Measurements from ENCODE around the gene CASZ1. TPM values are rescaled to one million over a fixed set of nuclear protein-coding genes. Genes with fewer than 3 reads are reported as not detected.

The CASZ1 gene
- total RNA-seq, 1 donor from 2014 or later: 26.1 TPM

DNA sequence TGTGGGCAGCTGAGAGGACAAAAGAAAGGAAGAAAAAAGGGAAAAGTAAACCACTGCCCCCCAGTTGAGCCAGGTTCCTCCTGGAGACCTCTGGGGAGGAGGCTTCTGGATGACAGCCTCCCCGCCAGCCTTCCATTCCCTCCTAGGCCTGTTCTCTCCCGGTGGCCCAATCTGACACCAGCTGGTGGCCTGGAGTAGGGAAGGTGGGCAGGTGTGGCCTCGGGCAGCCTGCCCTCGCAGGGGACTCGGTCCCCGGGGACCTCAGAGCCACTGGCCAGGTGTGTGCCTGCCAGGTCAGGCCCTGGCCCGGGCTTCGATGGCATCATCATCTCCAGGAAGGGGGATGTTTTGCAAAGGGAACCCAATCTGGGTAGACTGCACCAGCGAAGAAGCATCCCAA, 159.0 kb downstream of the CASZ1 start:
- H3K4me1 ChIP-seq (ENCODE audit: control insufficient read depth in 3 of 3, insufficient read depth in 3 of 3, low read length in 3 of 3): peaks cover 21 to 36% (median 34%) of the 10 kb centered on the region in 3 donors
- H3K9ac ChIP-seq (ENCODE audit: low read depth in 1 of 3, low read length in 3 of 3): peak overlapping the region in 1 of 3 donors; percentile 16
- peaks cover 0 to 8% (median 0%) of the 10 kb centered on the region in 3 donors for H3K27me3 ChIP-seq (ENCODE audit: control insufficient read depth in 3 of 3, insufficient read depth in 3 of 3, low read length in 3 of 3)
- peaks cover 8 to 16% (median 12%) of the 10 kb centered on the region in 3 donors for H3K36me3 ChIP-seq (ENCODE audit: control insufficient read depth in 3 of 3, insufficient read depth in 3 of 3, low read length in 3 of 3)
- no peak overlapping the region for H3K4me3 ChIP-seq (ENCODE audit: low read length in 3 of 3)
- H3K9me3 ChIP-seq (ENCODE audit: control insufficient read depth in 3 of 3, low read length in 3 of 3): no peaks in the 10 kb centered on the region
- no peak overlapping the region for H3K27ac ChIP-seq (ENCODE audit: low read depth, low read length)

DNA sequence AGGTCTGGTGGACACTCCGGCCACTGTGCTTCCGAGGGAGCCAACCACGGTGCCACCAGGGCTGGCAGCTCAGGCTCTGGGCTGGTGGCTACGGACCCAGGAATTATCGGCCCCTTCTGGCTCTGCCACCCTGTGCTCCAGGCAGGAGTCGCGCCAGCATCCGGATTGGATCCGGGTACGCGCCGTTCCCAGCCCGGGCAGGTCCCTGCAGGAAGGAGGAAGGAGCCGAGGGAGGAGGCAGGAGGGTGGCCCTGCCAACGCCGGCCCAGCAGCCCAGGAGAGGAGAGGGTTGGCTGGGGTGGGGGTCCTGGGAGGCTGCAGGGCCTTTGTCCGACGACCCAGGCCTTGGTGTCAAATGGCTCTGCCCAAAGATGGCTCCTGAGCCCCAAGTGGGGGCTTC, 160.5 kb downstream of the CASZ1 start:
- Histone ChIP-seq H3K4me1 (ENCODE audit: control insufficient read depth in 3 of 3, insufficient read depth in 3 of 3, low read length in 3 of 3) (peaks cover 21 to 33% (median 31%) of the 10 kb centered on the region in 3 donors), H3K9me3 (ENCODE audit: control insufficient read depth in 3 of 3, low read length in 3 of 3) (no peaks in the 10 kb centered on the region), H3K27me3 (ENCODE audit: control insufficient read depth in 3 of 3, insufficient read depth in 3 of 3, low read length in 3 of 3) (peaks cover 0 to 8% (median 0%) of the 10 kb centered on the region in 3 donors), H3K9ac (ENCODE audit: low read depth in 1 of 3, low read length in 3 of 3) (peak overlapping the region in 2 of 3 donors; percentile 32 to 45), H3K27ac (ENCODE audit: low read depth, low read length) (peak overlapping the region; percentile 36), H3K4me3 (ENCODE audit: low read length in 3 of 3) (no peak overlapping the region), H3K36me3 (ENCODE audit: control insufficient read depth in 3 of 3, insufficient read depth in 3 of 3, low read length in 3 of 3) (peaks cover 6 to 8% (median 6%) of the 10 kb centered on the region in 3 donors)

DNA sequence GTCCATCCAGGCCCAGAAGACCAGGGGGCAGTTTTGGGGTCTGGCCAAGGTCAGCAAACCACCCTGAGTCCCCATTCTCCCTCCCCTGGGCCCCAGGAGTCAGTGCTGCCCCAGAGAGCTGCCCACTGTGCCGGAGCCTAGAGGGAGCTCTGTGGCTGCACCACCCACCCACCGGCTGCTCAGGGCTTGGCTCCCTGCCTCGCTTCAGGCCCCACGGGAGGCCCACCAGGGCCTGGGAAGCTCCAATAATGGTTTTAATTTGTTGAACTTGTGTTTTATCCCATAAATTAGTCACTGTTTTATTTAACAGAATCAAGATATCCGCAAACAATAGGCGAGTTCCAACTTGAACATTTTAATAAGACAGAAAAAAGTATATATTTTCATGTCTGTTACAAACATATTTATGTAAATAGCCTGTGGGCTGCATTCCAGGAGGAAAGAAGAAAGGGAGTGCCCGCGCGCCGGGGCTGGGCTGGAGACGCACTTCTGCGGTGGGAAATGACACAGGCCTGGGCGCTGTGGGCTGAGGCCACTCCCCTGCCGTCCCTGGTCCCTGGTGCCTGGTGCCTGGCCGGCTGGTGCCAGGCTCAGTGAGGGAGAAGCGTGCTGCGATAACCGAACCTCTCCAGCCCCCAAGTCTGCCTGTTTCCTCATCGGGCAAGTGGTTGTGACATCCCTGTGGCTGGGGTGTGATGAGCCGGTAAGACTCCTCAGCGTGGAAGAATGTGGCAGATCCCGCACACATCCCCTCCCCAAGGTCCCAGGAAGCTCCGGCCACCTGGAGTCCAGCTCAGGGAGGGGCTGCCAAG, 161.2 kb downstream of the CASZ1 start:
- H3K4me1 ChIP-seq (ENCODE audit: control insufficient read depth in 3 of 3, insufficient read depth in 3 of 3, low read length in 3 of 3): peaks cover 15 to 26% (median 24%) of the 10 kb centered on the region in 3 donors
- peaks cover 0 to 8% (median 0%) of the 10 kb centered on the region in 3 donors for H3K27me3 ChIP-seq (ENCODE audit: control insufficient read depth in 3 of 3, insufficient read depth in 3 of 3, low read length in 3 of 3)
- H3K9me3 ChIP-seq (ENCODE audit: control insufficient read depth in 3 of 3, low read length in 3 of 3): no peaks in the 10 kb centered on the region
- peak overlapping the region; percentile 36 for H3K27ac ChIP-seq (ENCODE audit: low read depth, low read length)
- peak overlapping the region in 1 of 3 donors; percentile 45 for H3K9ac ChIP-seq (ENCODE audit: low read depth in 1 of 3, low read length in 3 of 3)
- H3K36me3 ChIP-seq (ENCODE audit: control insufficient read depth in 3 of 3, insufficient read depth in 3 of 3, low read length in 3 of 3): peaks cover 6 to 8% (median 6%) of the 10 kb centered on the region in 3 donors
- no peak overlapping the region for H3K4me3 ChIP-seq (ENCODE audit: low read length in 3 of 3)

DNA sequence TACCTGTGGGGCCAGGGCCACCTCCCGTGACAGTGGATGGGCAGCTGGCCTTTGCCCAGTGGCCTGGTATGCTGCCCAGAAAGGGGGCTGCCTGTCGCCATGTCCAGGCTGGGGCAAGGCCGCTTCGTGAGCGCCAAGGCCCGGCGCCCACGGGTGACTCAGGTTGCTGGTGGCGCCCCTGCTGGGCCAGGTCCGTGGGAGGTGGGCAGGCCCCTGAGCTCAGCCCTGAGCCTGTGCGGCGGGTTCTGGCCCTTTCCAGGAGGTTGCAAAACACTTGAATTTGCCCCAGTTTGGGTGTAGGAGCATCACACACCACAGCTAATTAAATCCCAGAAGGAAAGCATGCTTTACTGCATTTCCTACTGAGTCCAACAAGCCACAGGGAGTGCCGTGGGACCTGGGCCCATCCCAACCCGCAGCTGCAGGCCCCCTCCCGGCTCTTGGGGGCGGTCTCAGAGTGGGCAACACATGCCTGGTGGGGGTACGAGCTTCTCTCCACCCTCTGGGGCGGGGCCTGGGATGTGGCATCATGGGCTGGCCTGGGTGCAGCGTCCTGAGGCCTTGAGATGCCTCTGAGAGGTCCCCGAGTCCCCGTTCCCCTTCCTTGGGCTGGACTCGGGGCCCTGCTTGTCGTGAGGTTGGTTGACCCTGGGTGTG, 161.9 kb downstream of the CASZ1 start:
- no peak overlapping the region for H3K9ac ChIP-seq (ENCODE audit: low read depth in 1 of 3, low read length in 3 of 3)
- no peak overlapping the region for H3K4me3 ChIP-seq (ENCODE audit: low read length in 3 of 3)
- H3K9me3 ChIP-seq (ENCODE audit: control insufficient read depth in 3 of 3, low read length in 3 of 3): no peaks in the 10 kb centered on the region
- peaks cover 13 to 22% (median 20%) of the 10 kb centered on the region in 3 donors for H3K4me1 ChIP-seq (ENCODE audit: control insufficient read depth in 3 of 3, insufficient read depth in 3 of 3, low read length in 3 of 3)
- peaks cover 0 to 3% (median 0%) of the 10 kb centered on the region in 3 donors for H3K27me3 ChIP-seq (ENCODE audit: control insufficient read depth in 3 of 3, insufficient read depth in 3 of 3, low read length in 3 of 3)
- H3K36me3 ChIP-seq (ENCODE audit: control insufficient read depth in 3 of 3, insufficient read depth in 3 of 3, low read length in 3 of 3): peaks cover 2 to 7% (median 7%) of the 10 kb centered on the region in 3 donors
- H3K27ac ChIP-seq (ENCODE audit: low read depth, low read length): no peak overlapping the region

DNA sequence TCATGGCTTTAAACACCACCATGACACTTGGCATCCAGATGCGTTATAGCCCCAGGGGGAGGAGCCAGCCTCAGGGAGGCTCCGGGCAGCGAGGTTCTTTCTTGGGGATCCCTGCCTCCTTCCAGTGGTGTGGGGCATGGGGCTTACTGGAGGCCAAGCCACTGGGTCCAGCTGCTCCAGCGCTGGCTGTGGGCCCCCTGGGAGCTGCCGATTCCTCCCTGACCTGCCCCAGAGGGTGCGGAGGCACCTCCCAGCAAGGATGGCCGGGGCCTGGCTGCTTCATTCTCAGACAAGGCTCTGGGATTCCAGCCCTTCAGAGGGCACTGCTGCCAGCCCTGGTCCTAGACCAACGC, 162.4 kb downstream of the CASZ1 start:
- Histone ChIP-seq H3K36me3 (ENCODE audit: control insufficient read depth in 3 of 3, insufficient read depth in 3 of 3, low read length in 3 of 3) (peaks cover 0 to 7% (median 4%) of the 10 kb centered on the region in 3 donors), H3K4me1 (ENCODE audit: control insufficient read depth in 3 of 3, insufficient read depth in 3 of 3, low read length in 3 of 3) (peaks cover 13 to 22% (median 20%) of the 10 kb centered on the region in 3 donors), H3K9me3 (ENCODE audit: control insufficient read depth in 3 of 3, low read length in 3 of 3) (no peaks in the 10 kb centered on the region), H3K27ac (ENCODE audit: low read depth, low read length) (no peak overlapping the region), H3K9ac (ENCODE audit: low read depth in 1 of 3, low read length in 3 of 3) (no peak overlapping the region), H3K4me3 (ENCODE audit: low read length in 3 of 3) (no peak overlapping the region), H3K27me3 (ENCODE audit: control insufficient read depth in 3 of 3, insufficient read depth in 3 of 3, low read length in 3 of 3) (no peaks in the 10 kb centered on the region)

DNA sequence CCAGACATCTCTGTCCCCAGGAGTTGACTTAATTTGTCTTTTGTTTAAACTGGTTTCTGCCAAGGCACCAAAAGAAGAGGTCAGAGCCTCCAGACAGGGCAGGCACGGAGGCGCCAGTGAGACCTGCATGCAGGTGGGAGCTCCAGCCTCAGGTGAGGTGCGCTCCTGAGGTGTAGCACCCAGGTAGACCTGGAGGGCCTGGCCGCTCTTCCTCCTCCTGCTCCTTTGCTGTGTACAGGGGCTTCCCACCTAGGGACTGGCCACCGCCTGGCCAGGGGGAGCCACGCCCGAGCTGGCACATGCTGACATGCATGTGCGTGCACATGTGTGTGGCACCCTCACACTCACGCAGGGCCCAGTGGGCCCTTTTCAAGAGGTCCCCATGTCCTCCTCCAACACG, 163.0 kb downstream of the CASZ1 start:
- Histone ChIP-seq H3K9ac (ENCODE audit: low read depth in 1 of 3, low read length in 3 of 3) (no peak overlapping the region), H3K36me3 (ENCODE audit: control insufficient read depth in 3 of 3, insufficient read depth in 3 of 3, low read length in 3 of 3) (peaks cover 0 to 7% (median 4%) of the 10 kb centered on the region in 3 donors), H3K27me3 (ENCODE audit: control insufficient read depth in 3 of 3, insufficient read depth in 3 of 3, low read length in 3 of 3) (no peaks in the 10 kb centered on the region), H3K9me3 (ENCODE audit: control insufficient read depth in 3 of 3, low read length in 3 of 3) (no peaks in the 10 kb centered on the region), H3K4me1 (ENCODE audit: control insufficient read depth in 3 of 3, insufficient read depth in 3 of 3, low read length in 3 of 3) (peaks cover 13 to 25% (median 24%) of the 10 kb centered on the region in 3 donors), H3K27ac (ENCODE audit: low read depth, low read length) (no peak overlapping the region), H3K4me3 (ENCODE audit: low read length in 3 of 3) (no peak overlapping the region)

DNA sequence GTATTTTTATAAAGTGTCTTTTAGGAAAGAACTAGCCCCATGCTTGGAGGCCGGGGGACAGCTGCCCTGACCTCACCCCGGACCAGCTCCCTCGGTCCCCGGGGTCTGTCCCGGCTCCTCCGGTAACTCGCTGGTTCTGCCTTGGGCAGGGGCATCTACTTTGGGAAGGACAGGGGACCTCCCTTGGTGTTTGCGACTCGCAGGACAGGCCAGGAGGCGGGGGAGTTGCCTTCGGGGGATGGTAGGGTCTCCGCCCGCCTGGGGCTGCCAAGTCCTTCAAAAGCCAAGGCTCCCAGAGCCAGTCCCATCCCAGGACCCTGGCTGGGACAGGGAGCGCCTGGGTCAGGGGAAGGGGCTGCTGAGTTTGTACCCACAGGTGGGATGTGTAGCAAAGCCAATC, 163.8 kb downstream of the CASZ1 start:
- Histone ChIP-seq H3K27ac (ENCODE audit: low read depth, low read length) (peak overlapping the region; percentile 51), H3K27me3 (ENCODE audit: control insufficient read depth in 3 of 3, insufficient read depth in 3 of 3, low read length in 3 of 3) (no peaks in the 10 kb centered on the region), H3K4me1 (ENCODE audit: control insufficient read depth in 3 of 3, insufficient read depth in 3 of 3, low read length in 3 of 3) (peaks cover 13 to 27% (median 24%) of the 10 kb centered on the region in 3 donors)

DNA sequence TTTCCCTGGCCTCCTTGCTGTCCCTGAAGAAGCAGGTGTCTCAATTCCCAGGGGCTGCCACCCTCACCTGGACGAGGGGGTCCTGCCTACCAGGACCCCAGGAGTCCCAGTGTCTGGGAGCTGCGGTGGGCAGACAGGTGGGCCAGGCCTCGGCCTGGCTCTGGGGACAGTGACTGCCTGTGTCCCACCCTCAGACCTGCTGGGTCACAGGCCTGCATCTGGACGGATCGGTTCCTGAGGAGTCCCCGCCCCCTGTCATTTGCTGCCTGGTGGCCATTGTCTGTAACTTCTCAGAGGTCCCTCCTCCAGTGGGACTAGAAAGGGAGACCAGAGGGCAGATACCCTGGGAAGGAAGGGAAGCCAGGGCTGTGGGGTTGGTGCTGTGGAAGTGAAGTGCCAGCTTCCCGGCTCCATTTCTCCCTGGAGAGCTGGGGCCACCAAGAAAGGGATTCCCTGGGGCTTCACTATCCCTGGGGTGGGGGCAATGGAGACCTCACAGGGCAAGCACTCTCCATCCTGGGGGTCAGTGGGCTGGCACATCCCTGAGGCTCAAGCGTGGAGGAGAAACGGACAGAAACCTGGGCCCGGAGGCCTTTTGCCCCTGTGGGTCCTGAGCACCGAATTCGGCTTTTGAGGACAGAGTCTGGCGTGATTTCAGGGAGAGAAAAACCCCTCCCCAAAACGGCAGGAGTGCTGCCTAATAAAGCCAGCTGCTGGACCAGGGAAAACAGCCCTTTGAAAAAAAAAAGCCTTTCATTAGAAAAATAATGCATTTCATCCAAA, 164.4 kb downstream of the CASZ1 start:
- H3K4me3 ChIP-seq (ENCODE audit: low read length in 3 of 3): no peak overlapping the region
- H3K4me1 ChIP-seq (ENCODE audit: control insufficient read depth in 3 of 3, insufficient read depth in 3 of 3, low read length in 3 of 3): peaks cover 13 to 27% (median 20%) of the 10 kb centered on the region in 3 donors
- no peaks in the 10 kb centered on the region for H3K27me3 ChIP-seq (ENCODE audit: control insufficient read depth in 3 of 3, insufficient read depth in 3 of 3, low read length in 3 of 3)
- no peak overlapping the region for H3K27ac ChIP-seq (ENCODE audit: low read depth, low read length)
- peaks cover 0 to 7% (median 4%) of the 10 kb centered on the region in 3 donors for H3K36me3 ChIP-seq (ENCODE audit: control insufficient read depth in 3 of 3, insufficient read depth in 3 of 3, low read length in 3 of 3)
- H3K9ac ChIP-seq (ENCODE audit: low read depth in 1 of 3, low read length in 3 of 3): peak overlapping the region in 1 of 3 donors; percentile 33
- no peaks in the 10 kb centered on the region for H3K9me3 ChIP-seq (ENCODE audit: control insufficient read depth in 3 of 3, low read length in 3 of 3)

More for the DNA sequence above, 163.8 kb downstream of the CASZ1 start:
- no peaks in the 10 kb centered on the region for H3K9me3 ChIP-seq (ENCODE audit: control insufficient read depth in 3 of 3, low read length in 3 of 3)
- no peak overlapping the region for H3K4me3 ChIP-seq (ENCODE audit: low read length in 3 of 3)
- H3K9ac ChIP-seq (ENCODE audit: low read depth in 1 of 3, low read length in 3 of 3): peak overlapping the region in 1 of 3 donors; percentile 33
- peaks cover 0 to 7% (median 4%) of the 10 kb centered on the region in 3 donors for H3K36me3 ChIP-seq (ENCODE audit: control insufficient read depth in 3 of 3, insufficient read depth in 3 of 3, low read length in 3 of 3)

DNA sequence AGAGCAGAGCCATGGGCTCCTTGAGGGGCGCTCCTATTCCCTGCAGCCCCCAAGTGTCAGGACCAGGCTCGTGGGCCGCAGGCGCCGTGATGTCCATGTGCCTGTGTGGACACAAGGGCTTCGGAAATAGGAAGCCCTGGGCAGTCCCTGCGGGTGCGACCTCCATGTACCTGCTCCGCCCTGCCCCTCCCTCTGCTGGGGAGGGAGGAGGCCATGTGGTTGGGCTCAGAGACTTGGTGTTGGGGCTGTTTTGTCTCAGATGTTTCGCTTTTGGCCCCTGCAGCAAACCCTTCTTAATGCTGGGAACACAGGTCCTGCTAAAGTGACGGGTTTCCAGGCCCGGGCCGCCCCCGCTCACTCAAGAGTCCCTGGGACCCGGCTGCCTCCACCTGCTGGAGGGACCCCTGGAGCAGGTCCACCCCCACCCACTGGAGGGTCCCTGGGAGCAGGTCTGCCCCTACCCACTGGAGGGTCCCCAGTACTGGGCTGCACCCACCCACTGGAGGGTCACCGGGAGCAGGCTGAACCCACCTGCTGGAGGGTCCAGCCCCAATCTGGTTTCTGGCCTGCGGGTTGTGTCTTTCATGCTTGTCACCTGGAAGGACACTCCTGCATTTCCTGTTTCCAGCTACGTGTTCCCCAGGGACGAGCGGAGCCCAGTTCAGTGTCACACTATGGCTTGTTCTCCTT, 165.2 kb downstream of the CASZ1 start:
- H3K4me1 ChIP-seq (ENCODE audit: control insufficient read depth in 3 of 3, insufficient read depth in 3 of 3, low read length in 3 of 3): peaks cover 12 to 26% (median 21%) of the 10 kb centered on the region in 3 donors
- no peak overlapping the region for H3K4me3 ChIP-seq (ENCODE audit: low read length in 3 of 3)
- H3K9me3 ChIP-seq (ENCODE audit: control insufficient read depth in 3 of 3, low read length in 3 of 3): no peaks in the 10 kb centered on the region
- no peak overlapping the region for H3K27ac ChIP-seq (ENCODE audit: low read depth, low read length)
- H3K9ac ChIP-seq (ENCODE audit: low read depth in 1 of 3, low read length in 3 of 3): no peak overlapping the region
- H3K36me3 ChIP-seq (ENCODE audit: control insufficient read depth in 3 of 3, insufficient read depth in 3 of 3, low read length in 3 of 3): peaks cover 0 to 7% (median 4%) of the 10 kb centered on the region in 3 donors
- no peaks in the 10 kb centered on the region for H3K27me3 ChIP-seq (ENCODE audit: control insufficient read depth in 3 of 3, insufficient read depth in 3 of 3, low read length in 3 of 3)
